Ovary (tissue), 3 donors: Measurements from ENCODE around the gene AKT1S1.

Experiments
- POLR2A ChIP-seq: fragments of 450-650 bp; IDR thresholded peaks from one replicate; pipeline ENCODE4 v1.6.1; 2017; ENCODE audit warnings: antibody characterized with exemption, mild to moderate bottlenecking, moderate library complexity
- TF ChIP-seq, protein P1 (sequence below), 3 donors: fragments of 450-650 bp in 2 of 3; fragments of 200-600 bp in 1 of 3; IDR thresholded peaks; one replicate each; pipeline versions ENCODE4 v1.5.1 to v1.8.0; 2016 to 2022; ENCODE audit warnings: antibody characterized with exemption in 3 of 3, mild to moderate bottlenecking in 1 of 3
- donor health status: DM: no; HTN: no; CAD: no.

- TF ChIP-seq, protein P1, sequence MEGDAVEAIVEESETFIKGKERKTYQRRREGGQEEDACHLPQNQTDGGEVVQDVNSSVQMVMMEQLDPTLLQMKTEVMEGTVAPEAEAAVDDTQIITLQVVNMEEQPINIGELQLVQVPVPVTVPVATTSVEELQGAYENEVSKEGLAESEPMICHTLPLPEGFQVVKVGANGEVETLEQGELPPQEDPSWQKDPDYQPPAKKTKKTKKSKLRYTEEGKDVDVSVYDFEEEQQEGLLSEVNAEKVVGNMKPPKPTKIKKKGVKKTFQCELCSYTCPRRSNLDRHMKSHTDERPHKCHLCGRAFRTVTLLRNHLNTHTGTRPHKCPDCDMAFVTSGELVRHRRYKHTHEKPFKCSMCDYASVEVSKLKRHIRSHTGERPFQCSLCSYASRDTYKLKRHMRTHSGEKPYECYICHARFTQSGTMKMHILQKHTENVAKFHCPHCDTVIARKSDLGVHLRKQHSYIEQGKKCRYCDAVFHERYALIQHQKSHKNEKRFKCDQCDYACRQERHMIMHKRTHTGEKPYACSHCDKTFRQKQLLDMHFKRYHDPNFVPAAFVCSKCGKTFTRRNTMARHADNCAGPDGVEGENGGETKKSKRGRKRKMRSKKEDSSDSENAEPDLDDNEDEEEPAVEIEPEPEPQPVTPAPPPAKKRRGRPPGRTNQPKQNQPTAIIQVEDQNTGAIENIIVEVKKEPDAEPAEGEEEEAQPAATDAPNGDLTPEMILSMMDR (IDR thresholded peaks at IDR 0.05) = no peak
- no peak for TF ChIP-seq POLR2A
Observed at GRCh38 chr19:49878744-49879070, 1.6 kb upstream of the AKT1S1 start.
